OCI-LY7 (cell line): ENCODE measurements around the gene PDE6G. TPM values are rescaled to one million over a fixed set of nuclear protein-coding genes. Genes with fewer than 3 reads are reported as not detected.

Experiments used
- BruUV-seq: library from RNA; stranded (reverse); fragments of 400-500 nt; replicated peaks from 2 replicates; lab custom pipeline; 2021; lab: Mats Ljungman, UMichigan
- CTCF ChIA-PET: fragments of 300-600 bp; sonication (Branson Sonifier 250); formaldehyde crosslinking; loops from one replicate; lab custom pipeline; 2022; ENCODE audit warnings: antibody characterized with exemption; ENCODE audit not compliant: unreplicated experiment; lab: Charles Lee
- POLR2A ChIA-PET: fragments of 300-600 bp; sonication (Branson Sonifier 250); formaldehyde crosslinking; loops from one replicate; lab custom pipeline; 2022; ENCODE audit warnings: antibody characterized with exemption; lab: Charles Lee
- DNase-seq: peaks from one replicate; pipeline ENCODE4 v3.0.0-alpha.2; 2015; ENCODE audit warnings: low spot score
- H2AFZ ChIP-seq: fragments of 200-600 bp; sonication (generic), shearing (Covaris generic); 2 replicates; pipeline ENCODE4 v1.6.1; 2014; ENCODE audit warnings: mild to moderate bottlenecking, antibody characterized with exemption, low read length, moderate library complexity
- H3K27ac ChIP-seq: fragments of 200-600 bp; sonication (generic); 2 replicates; pipeline ENCODE4 v1.5.1; 2014; ENCODE audit warnings: mixed run types, low read depth, mild to moderate bottlenecking, moderate library complexity, low read length, inconsistent platforms; ENCODE audit not compliant: poor library complexity, severe bottlenecking
- H3K36me3 ChIP-seq: fragments of 200-600 bp; sonication (generic); 2 replicates; pipeline ENCODE4 v1.6.1; 2014; ENCODE audit warnings: mild to moderate bottlenecking, antibody characterized with exemption, low read length, moderate library complexity, mixed read lengths; ENCODE audit not compliant: insufficient read depth
- H3K4me1 ChIP-seq: fragments of 200-600 bp; sonication (generic); 2 replicates; pipeline ENCODE4 v1.5.1; 2014; ENCODE audit warnings: mild to moderate bottlenecking, low read length; ENCODE audit not compliant: insufficient read depth, poor library complexity, severe bottlenecking
- H3K4me2 ChIP-seq: fragments of 200-600 bp; sonication (generic); 2 replicates; pipeline ENCODE4 v1.6.1; 2014; ENCODE audit warnings: mild to moderate bottlenecking, low read length
- H3K4me3 ChIP-seq: fragments of 200-600 bp; sonication (generic); 2 replicates; pipeline ENCODE4 v1.5.1; 2014; ENCODE audit warnings: mild to moderate bottlenecking, low read depth, low read length; ENCODE audit not compliant: poor library complexity, severe bottlenecking
- H3K79me2 ChIP-seq: fragments of 200-600 bp; sonication (generic); 2 replicates; pipeline ENCODE4 v1.6.1; 2016; ENCODE audit warnings: low read depth, mild to moderate bottlenecking, low read length, moderate library complexity, mixed read lengths; ENCODE audit not compliant: insufficient read depth
- H3K9me2 ChIP-seq: fragments of 200-600 bp; sonication (generic); 2 replicates; pipeline ENCODE4 v1.6.1; 2016; ENCODE audit warnings: mild to moderate bottlenecking, low read length, mixed read lengths; ENCODE audit not compliant: insufficient read depth
- H3K9me3 ChIP-seq: fragments of 200-600 bp; sonication (generic); 2 replicates; pipeline ENCODE4 v1.6.1; 2014; ENCODE audit warnings: mild to moderate bottlenecking, mixed run types, low read length, mixed read lengths
- H4K20me1 ChIP-seq: fragments of 200-600 bp; sonication (generic); 2 replicates; pipeline ENCODE4 v1.6.1; 2014; ENCODE audit warnings: mild to moderate bottlenecking, antibody characterized with exemption, low read length, moderate library complexity, mixed read lengths; ENCODE audit not compliant: insufficient read depth
- CTCF ChIP-seq: fragments of 200-600 bp; sonication (generic); conservative IDR thresholded peaks from 2 replicates; pipeline ENCODE4 v1.5.1; 2014; ENCODE audit warnings: mild to moderate bottlenecking, antibody characterized with exemption, low read length, moderate library complexity, mixed read lengths
- EZH2phosphoT487 ChIP-seq: fragments of 200-600 bp; sonication (generic); IDR thresholded peaks from 2 replicates; pipeline ENCODE4 v1.6.1; 2018; ENCODE audit warnings: low read depth, borderline replicate concordance, mild to moderate bottlenecking, mixed run types, antibody characterized with exemption, low read length, moderate library complexity, mixed read lengths
- intact Hi-C: fragments of 100-400 bp; cut with micrococcal nuclease; formaldehyde crosslinking; loops from one replicate; pipeline ENCODE4 v1.10.0; 2022; ENCODE audit not compliant: unreplicated experiment
- total RNA-seq, 2 experiments: library from RNA; depleted of rRNA in 1 of 2; stranded (reverse); fragments of >200 nt in 1 of 2; shearing (Covaris generic) in 1 of 2; gene quantifications; 2 replicates each; pipeline ENCODE4 v1.2.3, GENCODE V29; 2014 to 2022

The PDE6G gene
- total RNA-seq, 2 experiments from 2014 or later, result 0.44 TPM; not detected in 1

- H3K79me2 ChIP-seq, result peaks cover 9% of the 10 kb centered on the region
- intact Hi-C loops, result no loop called here
- no peak overlapping the region for H3K4me3 ChIP-seq
- no peaks in the 10 kb centered on the region; the same call in 1 of the 2 replicates for H4K20me1 ChIP-seq
- H3K4me2 ChIP-seq, result no peak overlapping the region
- H3K9me2 ChIP-seq, result no peaks in the 10 kb centered on the region
- CTCF ChIA-PET, result no interaction called here
- TF ChIP-seq EZH2phosphoT487 (no peak), CTCF (no peak)
- no peak for DNase-seq
- H3K36me3 ChIP-seq, result peaks cover 98% of the 10 kb centered on the region
- POLR2A ChIA-PET, result no interaction called here
- no peak overlapping the region for H2AFZ ChIP-seq
- BruUV-seq, result no TSS peak
- H3K27ac ChIP-seq, result no peak overlapping the region
- H3K4me1 ChIP-seq, result peaks cover 4% of the 10 kb centered on the region
- no peaks in the 10 kb centered on the region for H3K9me3 ChIP-seq
Observed at GRCh38 chr17:81690549-81690948, 34.2 kb upstream of the PDE6G start.

DNA sequence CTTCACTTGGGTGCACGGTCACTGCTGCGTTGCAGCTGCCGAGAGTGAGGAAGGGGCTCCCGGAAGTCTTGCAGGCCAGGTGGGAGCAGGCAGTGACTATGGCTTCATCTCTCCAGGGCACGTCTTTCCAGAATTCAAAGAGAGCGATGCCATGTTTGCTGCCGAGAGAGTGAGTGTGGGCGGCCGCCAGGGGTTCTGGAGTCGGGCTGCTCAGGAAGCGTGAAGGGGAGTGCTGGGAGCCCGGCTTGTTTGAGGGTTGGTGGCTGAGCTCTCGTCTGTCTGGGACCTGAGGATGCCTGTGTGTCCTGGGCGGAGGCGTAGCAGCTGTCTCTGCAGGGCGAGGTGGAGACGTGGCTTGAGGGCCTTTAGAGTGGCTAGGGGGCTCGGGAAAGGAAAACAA is 33.7 kb upstream of the PDE6G start:
- H3K4me2 ChIP-seq, result no peak overlapping the region
- no peak overlapping the region for H3K4me3 ChIP-seq
- intact Hi-C loops, result no loop called here
- H2AFZ ChIP-seq, result no peak overlapping the region
- no peak for DNase-seq
- TF ChIP-seq EZH2phosphoT487, result no peak
- TF ChIP-seq CTCF, result no peak
- H3K36me3 ChIP-seq, result peaks cover 97% of the 10 kb centered on the region
- H4K20me1 ChIP-seq, result no peaks in the 10 kb centered on the region; the same call in 1 of the 2 replicates
- POLR2A ChIA-PET, result no interaction called here
- H3K4me1 ChIP-seq, result peaks cover 9% of the 10 kb centered on the region
- H3K9me2 ChIP-seq, result no peaks in the 10 kb centered on the region
- H3K9me3 ChIP-seq, result no peaks in the 10 kb centered on the region
- no peak overlapping the region for H3K27ac ChIP-seq
- CTCF ChIA-PET, result no interaction called here
- BruUV-seq, result no TSS peak
- H3K79me2 ChIP-seq, result peaks cover 14% of the 10 kb centered on the region

DNA sequence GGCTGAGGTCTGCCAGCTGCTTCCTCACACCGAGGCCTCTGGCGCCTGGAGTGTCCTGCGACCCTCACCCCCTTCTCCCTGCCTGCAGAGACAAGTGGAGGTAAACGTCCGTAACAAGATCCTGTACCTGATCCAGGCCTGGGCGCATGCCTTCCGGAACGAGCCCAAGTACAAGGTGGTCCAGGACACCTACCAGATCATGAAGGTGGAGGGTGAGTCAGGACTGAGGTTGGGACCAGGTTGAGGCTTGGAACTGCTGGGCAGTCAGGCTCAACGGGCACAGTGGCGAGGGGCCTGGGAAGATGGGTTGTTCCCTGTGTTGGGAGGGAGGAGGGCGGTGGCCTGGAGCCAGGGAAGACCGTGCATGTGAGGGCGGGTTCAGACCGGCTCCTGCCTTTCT is 32.3 kb upstream of the PDE6G start:
- H3K9me2 ChIP-seq, result no peaks in the 10 kb centered on the region
- H3K79me2 ChIP-seq, result peaks cover 25% of the 10 kb centered on the region
- CTCF ChIA-PET, result no interaction called here
- TF ChIP-seq EZH2phosphoT487, result no peak
- TF ChIP-seq CTCF, result no peak
- no TSS peak for BruUV-seq
- H4K20me1 ChIP-seq, result no peaks in the 10 kb centered on the region; the same call in 1 of the 2 replicates
- no peak overlapping the region for H3K27ac ChIP-seq
- no peak overlapping the region for H2AFZ ChIP-seq
- intact Hi-C loops, result no loop called here
- no peak overlapping the region for H3K4me3 ChIP-seq
- no peak for DNase-seq
- POLR2A ChIA-PET, result no interaction called here
- H3K4me1 ChIP-seq, result peaks cover 16% of the 10 kb centered on the region
- no peaks in the 10 kb centered on the region for H3K9me3 ChIP-seq
- H3K4me2 ChIP-seq, result no peak overlapping the region
- H3K36me3 ChIP-seq, result peaks cover 82% of the 10 kb centered on the region
